Endothelial cell of umbilical vein (primary cell): ENCODE results near the gene RNF32.

Experiments used
- CTCF ChIP-seq, 2 donors: IDR thresholded peaks; 1 replicate in 1 of 2; 2 replicates in 1 of 2; pipeline ENCODE4 v1.5.1; 2011; ENCODE audit warnings: low read length in 2 of 2, mild to moderate bottlenecking in 2 of 2, moderate library complexity in 2 of 2, control low read depth in 1 of 2, inconsistent platforms in 1 of 2, low read depth in 1 of 2; ENCODE audit not compliant: insufficient read depth in 1 of 2; ENCODE audit errors: extremely low read depth in 1 of 2
- EZH2 ChIP-seq: IDR thresholded peaks from 2 replicates; pipeline ENCODE4 v1.6.1; 2012; ENCODE audit warnings: borderline replicate concordance, low read depth, mild to moderate bottlenecking, moderate library complexity, low read length, inconsistent platforms; ENCODE audit not compliant: severe bottlenecking
- JUN ChIP-seq: IDR thresholded peaks from 2 replicates; pipeline ENCODE4 v1.6.1; 2011; ENCODE audit warnings: borderline replicate concordance, low read depth; ENCODE audit not compliant: insufficient read length, insufficient read depth
- MAX ChIP-seq: IDR thresholded peaks from 2 replicates; pipeline ENCODE4 v1.6.1; 2011; ENCODE audit not compliant: insufficient read depth, insufficient read length
- POLR2A ChIP-seq: IDR thresholded peaks from 2 replicates; pipeline ENCODE4 v1.6.1; 2012; ENCODE audit warnings: low read depth, mild to moderate bottlenecking, control low read depth, low read length
- POLR2AphosphoS5 ChIP-seq: IDR thresholded peaks from 2 replicates; pipeline ENCODE4 v1.6.1; 2012; ENCODE audit warnings: low read depth, mild to moderate bottlenecking, control low read depth, low read length, moderate library complexity; ENCODE audit not compliant: insufficient read depth

GRCh38 chr7:156654511-156655234 is 14.1 kb downstream of the RNF32 start:
- no peak for TF ChIP-seq POLR2A
- no peak for TF ChIP-seq CTCF (IDR thresholded peaks at IDR 0.05; ENCODE audit: extremely low read depth in 1 of 2, insufficient read depth in 1 of 2, low read depth in 1 of 2, low read length in 2 of 2)
- TF ChIP-seq EZH2: no peak
- TF ChIP-seq MAX: no peak
- no peak for TF ChIP-seq JUN
- TF ChIP-seq POLR2AphosphoS5: no peak
